ENCODE data around the gene PLCD1. TPM values are rescaled to one million over a fixed set of nuclear protein-coding genes. Genes with fewer than 3 reads are reported as not detected.
A peak's percentile ranks its signal among the peaks of the same experiment; 100 is the strongest.

Gene PLCD1
- total and polyA plus RNA-seq, 2 of the 13 experiments (the other 11 are each of a cell fraction or from before 2014, with no cell fraction given), result 10.1 to 12.4 TPM

GRCh38 chr3:37963016-37963415, 66.4 kb downstream of the PLCD1 start (continued):
- TF ChIP-seq, protein P1, sequence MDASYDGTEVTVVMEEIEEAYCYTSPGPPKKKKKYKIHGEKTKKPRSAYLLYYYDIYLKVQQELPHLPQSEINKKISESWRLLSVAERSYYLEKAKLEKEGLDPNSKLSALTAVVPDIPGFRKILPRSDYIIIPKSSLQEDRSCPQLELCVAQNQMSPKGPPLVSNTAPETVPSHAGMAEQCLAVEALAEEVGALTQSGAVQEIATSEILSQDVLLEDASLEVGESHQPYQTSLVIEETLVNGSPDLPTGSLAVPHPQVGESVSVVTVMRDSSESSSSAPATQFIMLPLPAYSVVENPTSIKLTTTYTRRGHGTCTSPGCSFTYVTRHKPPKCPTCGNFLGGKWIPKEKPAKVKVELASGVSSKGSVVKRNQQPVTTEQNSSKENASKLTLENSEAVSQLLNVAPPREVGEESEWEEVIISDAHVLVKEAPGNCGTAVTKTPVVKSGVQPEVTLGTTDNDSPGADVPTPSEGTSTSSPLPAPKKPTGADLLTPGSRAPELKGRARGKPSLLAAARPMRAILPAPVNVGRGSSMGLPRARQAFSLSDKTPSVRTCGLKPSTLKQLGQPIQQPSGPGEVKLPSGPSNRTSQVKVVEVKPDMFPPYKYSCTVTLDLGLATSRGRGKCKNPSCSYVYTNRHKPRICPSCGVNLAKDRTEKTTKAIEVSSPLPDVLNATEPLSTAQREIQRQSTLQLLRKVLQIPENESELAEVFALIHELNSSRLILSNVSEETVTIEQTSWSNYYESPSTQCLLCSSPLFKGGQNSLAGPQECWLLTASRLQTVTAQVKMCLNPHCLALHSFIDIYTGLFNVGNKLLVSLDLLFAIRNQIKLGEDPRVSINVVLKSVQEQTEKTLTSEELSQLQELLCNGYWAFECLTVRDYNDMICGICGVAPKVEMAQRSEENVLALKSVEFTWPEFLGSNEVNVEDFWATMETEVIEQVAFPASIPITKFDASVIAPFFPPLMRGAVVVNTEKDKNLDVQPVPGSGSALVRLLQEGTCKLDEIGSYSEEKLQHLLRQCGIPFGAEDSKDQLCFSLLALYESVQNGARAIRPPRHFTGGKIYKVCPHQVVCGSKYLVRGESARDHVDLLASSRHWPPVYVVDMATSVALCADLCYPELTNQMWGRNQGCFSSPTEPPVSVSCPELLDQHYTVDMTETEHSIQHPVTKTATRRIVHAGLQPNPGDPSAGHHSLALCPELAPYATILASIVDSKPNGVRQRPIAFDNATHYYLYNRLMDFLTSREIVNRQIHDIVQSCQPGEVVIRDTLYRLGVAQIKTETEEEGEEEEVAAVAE (CRISPR knock-in tag; IDR thresholded peaks at IDR 0.05; ENCODE audit: borderline replicate concordance), result no peak
- no peak for TF ChIP-seq ZBTB3 (CRISPR knock-in tag; IDR thresholded peaks at IDR 0.05; ENCODE audit: borderline replicate concordance, low read depth)
- TF ChIP-seq KAT2B (IDR thresholded peaks at IDR 0.05; ENCODE audit: borderline replicate concordance, low read depth, low read length), result no peak
- TF ChIP-seq, protein P2, sequence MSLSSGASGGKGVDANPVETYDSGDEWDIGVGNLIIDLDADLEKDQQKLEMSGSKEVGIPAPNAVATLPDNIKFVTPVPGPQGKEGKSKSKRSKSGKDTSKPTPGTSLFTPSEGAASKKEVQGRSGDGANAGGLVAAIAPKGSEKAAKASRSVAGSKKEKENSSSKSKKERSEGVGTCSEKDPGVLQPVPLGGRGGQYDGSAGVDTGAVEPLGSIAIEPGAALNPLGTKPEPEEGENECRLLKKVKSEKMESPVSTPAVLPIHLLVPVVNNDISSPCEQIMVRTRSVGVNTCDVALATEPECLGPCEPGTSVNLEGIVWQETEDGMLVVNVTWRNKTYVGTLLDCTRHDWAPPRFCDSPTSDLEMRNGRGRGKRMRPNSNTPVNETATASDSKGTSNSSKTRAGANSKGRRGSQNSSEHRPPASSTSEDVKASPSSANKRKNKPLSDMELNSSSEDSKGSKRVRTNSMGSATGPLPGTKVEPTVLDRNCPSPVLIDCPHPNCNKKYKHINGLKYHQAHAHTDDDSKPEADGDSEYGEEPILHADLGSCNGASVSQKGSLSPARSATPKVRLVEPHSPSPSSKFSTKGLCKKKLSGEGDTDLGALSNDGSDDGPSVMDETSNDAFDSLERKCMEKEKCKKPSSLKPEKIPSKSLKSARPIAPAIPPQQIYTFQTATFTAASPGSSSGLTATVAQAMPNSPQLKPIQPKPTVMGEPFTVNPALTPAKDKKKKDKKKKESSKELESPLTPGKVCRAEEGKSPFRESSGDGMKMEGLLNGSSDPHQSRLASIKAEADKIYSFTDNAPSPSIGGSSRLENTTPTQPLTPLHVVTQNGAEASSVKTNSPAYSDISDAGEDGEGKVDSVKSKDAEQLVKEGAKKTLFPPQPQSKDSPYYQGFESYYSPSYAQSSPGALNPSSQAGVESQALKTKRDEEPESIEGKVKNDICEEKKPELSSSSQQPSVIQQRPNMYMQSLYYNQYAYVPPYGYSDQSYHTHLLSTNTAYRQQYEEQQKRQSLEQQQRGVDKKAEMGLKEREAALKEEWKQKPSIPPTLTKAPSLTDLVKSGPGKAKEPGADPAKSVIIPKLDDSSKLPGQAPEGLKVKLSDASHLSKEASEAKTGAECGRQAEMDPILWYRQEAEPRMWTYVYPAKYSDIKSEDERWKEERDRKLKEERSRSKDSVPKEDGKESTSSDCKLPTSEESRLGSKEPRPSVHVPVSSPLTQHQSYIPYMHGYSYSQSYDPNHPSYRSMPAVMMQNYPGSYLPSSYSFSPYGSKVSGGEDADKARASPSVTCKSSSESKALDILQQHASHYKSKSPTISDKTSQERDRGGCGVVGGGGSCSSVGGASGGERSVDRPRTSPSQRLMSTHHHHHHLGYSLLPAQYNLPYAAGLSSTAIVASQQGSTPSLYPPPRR (CRISPR knock-in tag; IDR thresholded peaks at IDR 0.05; ENCODE audit: borderline replicate concordance), result no peak
- TF ChIP-seq GABPA (IDR thresholded peaks at IDR 0.05; ENCODE audit: low read depth, low read length), result no peak
- TF ChIP-seq GABPA (CRISPR knock-in tag; IDR thresholded peaks at IDR 0.05; ENCODE audit: low read depth), result no peak
- TF ChIP-seq AGO2 (optimal IDR thresholded peaks at IDR 0.05; ENCODE audit: low read depth, low read length), result no peak
- TF ChIP-seq TBX2 (CRISPR knock-in tag; IDR thresholded peaks at IDR 0.05; ENCODE audit: borderline replicate concordance), result no peak
- peak; percentile 63 for TF ChIP-seq PAXIP1 (CRISPR knock-in tag; conservative IDR thresholded peaks at IDR 0.05)
- TF ChIP-seq FOXA3 (CRISPR knock-in tag; IDR thresholded peaks at IDR 0.05), result 0 out of 2 replicates have a peak, but pooled peaks have one; percentile 5
- 0 out of 2 replicates have a peak, but pooled peaks have one; percentile 16 for TF ChIP-seq ELF3 (CRISPR knock-in tag; IDR thresholded peaks at IDR 0.05)
- TF ChIP-seq ARID5B (CRISPR knock-in tag; IDR thresholded peaks at IDR 0.05), result 0 out of 2 replicates have a peak, but pooled peaks have one; percentile 10
- TF ChIP-seq GATAD2A (CRISPR knock-in tag; IDR thresholded peaks at IDR 0.05), result 0 out of 2 replicates have a peak, but pooled peaks have one; percentile 30

All from HepG2 (cell line).